ENCODE data around the gene RAB5B.

- no peak for TF ChIP-seq POLR2A (IDR thresholded peaks at IDR 0.05; ENCODE audit: low read length)
- no peak for TF ChIP-seq GATA1 (IDR thresholded peaks at IDR 0.05; ENCODE audit: low read depth, low read length)
These were observed 19.5 kb downstream of the RAB5B start for GRCh38 chr12:55993230-55993853.

Data from erythroblast (primary cell).